Epithelial cell of proximal tubule (primary cell): ENCODE measurements around the gene KLB. TPM values are rescaled to one million over a fixed set of nuclear protein-coding genes. Genes with fewer than 3 reads are reported as not detected.

Source experiments
- DNase-seq: peaks from one replicate; pipeline ENCODE4 v3.0.0-alpha.2; 2011; ENCODE audit warnings: low read depth
- H3K4me3 ChIP-seq: 2 replicates; pipeline ENCODE4 v1.5.1; 2011; ENCODE audit warnings: low read depth, mild to moderate bottlenecking, low read length
- CTCF ChIP-seq: conservative IDR thresholded peaks from 2 replicates; pipeline ENCODE4 v1.5.1; 2012; ENCODE audit warnings: low read depth, mild to moderate bottlenecking, low read length
- total RNA-seq: library from RNA; depleted of rRNA; stranded (reverse); fragments of >200 nt; gene quantifications from 2 replicates; pipeline ENCODE4 v1.2.3, GENCODE V29; 2015

KLB gene
- total RNA-seq, 1 donor from 2014 or later = not detected

GRCh38 chr4:39498727-39499020, 91.9 kb downstream of the KLB start:
- no peak overlapping the region for H3K4me3 ChIP-seq
- DNase-seq = no peak
- no peak for TF ChIP-seq CTCF

Other genes starting within 250 kb of the KLB start
- 8.8 and 9.0 TPM in 2 replicates for gene WDR19, start 224.4 kb upstream of the KLB start, total RNA-seq
- gene RFC1, start 40.6 kb upstream of the KLB start, total RNA-seq = 31.6 and 39.6 TPM in 2 replicates
- gene RPL9, start 52.0 kb downstream of the KLB start, total RNA-seq = 3,007 and 3,128 TPM in 2 replicates
- 10.9 and 13.5 TPM in 2 replicates for gene LIAS, start 52.1 kb downstream of the KLB start, total RNA-seq
- gene UGDH, start 120.5 kb downstream of the KLB start, total RNA-seq = 60.9 and 97.4 TPM in 2 replicates
- 11.9 and 13.1 TPM in 2 replicates for gene SMIM14, start 231.9 kb downstream of the KLB start, total RNA-seq